CD4-positive, alpha-beta T cell treated with Interleukin-10 for 1 hour (primary cell): ENCODE results near the gene PDE6D.
"Not testable (repeated sequence)": the region's sequence is repeated elsewhere in the genome, so short reads cannot be mapped to it uniquely, and the experiment has no call there.

Experiments used
- DNase-seq: peaks from one replicate; pipeline ENCODE4 v3.0.0-alpha.2; 2020

Gene PDE6D

DNA sequence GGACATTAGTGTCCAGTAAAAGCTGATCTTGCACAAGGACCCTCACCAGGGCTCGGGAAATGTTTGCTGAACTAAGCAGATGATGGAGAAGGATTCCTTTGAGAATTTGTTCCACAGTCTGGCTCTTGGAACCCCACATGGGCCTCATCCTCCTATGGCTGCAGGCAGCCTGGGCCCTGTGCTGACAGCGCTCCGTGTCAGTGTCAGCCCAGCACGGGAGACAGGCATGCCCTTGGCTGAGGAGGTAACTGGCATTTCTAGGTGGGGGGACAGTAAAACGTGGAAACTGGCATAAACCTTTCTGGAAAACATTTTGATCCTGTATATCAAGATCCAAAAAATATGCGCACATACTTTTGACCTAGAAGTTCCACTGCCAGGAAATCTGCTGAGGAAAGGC is 62.3 kb downstream of the PDE6D start:
- no peak for DNase-seq

DNA sequence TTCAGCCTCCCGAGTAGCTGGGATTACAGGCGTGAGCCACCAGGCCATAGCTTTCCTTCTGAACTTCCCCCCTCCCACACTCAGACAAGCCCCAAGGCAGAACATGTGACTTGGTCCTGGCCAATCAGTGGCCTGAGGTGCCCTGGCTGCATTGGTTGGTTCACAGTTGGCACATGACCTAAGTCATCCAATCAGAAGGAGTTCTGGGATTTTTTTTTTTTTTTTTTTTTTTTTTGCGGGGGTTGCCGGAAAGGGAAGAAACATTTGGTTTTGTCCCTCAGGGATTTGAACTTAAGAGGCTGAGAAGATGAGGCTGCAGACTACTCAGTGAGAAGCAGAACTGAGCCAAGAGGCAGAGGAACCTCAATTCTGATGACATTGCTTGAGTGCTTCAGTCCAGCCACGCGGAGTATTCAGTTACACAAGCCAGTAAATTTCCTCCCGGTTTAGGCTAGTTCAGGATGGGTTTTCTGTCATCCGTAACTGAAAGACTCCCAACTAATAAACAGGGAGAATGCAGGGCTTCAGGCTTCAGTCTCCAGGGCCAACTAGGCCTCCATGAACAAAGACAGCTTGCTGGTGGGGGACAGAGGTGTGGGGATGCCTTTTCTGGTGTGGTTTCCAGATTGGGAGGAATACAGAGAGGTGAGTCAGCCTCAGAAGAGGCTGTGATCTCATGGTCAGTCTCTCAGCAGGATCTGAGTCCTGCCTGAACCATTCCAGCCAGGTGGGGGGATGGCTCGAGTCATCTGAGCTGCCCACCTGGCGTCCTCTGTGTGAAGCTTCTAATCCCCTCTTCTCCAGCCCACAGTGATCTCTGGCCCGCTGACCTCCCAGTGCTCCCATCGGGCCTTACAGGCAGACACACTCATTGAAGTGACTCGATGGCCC is 63.6 kb downstream of the PDE6D start:
- DNase-seq: peak; percentile 32

DNA sequence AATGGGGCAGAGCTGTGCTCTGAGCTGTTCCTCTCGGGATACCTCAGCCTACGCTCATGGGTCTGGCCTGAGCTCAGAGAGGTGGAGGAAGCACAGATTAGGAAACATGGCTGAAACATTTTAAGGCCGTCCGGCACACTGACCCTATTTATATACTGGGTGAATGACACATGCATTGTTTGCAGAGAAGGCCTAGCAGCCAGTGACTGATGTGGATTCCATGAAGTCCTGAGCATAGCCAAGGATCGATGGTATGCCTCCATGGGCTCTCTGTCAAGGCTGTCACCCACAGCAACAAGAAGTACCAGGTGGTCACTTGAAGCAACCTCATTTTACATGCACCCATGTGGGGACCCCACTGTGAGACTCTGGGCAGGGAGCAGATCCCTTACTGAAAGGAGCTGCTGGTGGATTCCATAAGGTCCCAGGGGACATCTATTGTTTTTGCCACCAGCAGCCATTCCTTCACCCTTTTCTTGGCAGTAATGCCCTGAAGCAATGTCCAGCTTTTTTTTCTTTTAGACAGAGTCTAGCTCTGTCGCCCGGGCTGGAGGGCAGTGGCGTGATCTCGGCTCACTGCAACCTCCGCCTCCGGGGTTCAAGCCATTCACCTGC is 64.3 kb downstream of the PDE6D start:
- DNase-seq: peak; percentile 22

DNA sequence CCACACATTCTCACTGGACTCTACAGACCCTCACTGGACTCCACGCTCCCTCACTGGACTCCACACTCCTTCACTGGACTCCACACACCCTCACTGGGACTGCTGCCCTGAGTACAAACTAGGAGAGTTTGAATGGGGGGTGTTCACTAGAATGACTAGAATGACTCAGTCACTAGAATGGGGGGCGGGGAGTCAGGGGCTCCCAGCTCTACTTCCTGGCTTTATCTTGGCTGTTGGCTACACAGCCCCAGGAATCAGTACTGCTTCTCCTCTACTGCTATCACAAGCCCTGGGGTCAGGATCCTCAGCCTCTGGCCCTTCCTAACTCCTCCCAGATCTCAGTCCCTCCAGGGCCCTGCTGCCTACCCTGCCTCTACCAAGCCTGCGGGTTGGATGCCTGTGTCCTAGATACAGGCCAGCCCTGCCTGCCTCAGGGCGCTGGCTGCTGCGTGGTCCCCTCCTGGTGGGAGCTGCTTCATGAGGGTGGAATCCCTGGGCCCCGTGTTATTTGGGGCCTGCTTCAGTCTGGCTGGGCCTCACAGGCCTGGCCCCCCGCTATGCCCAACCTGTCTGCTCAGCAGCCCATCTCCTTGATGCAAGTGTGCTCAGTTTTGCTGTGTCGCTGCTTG is 65.0 kb downstream of the PDE6D start:
- peak; percentile 25 for DNase-seq

DNA sequence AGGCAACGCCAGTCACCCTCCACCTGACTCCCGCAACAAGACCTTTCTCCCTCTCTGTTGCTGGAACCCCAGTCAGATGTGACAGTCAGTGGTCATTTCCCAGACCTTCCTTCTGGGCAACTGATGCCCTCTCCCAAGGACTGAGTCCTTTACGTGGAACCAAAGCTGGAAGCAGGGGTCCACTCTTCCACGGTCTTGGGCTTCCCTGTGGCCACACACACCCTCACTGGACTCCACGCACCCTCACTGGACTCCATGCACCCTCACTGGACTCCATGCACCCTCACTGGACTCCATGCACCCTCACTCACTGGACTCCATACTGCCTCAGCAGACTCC is 65.6 kb downstream of the PDE6D start:
- no peak for DNase-seq

DNA sequence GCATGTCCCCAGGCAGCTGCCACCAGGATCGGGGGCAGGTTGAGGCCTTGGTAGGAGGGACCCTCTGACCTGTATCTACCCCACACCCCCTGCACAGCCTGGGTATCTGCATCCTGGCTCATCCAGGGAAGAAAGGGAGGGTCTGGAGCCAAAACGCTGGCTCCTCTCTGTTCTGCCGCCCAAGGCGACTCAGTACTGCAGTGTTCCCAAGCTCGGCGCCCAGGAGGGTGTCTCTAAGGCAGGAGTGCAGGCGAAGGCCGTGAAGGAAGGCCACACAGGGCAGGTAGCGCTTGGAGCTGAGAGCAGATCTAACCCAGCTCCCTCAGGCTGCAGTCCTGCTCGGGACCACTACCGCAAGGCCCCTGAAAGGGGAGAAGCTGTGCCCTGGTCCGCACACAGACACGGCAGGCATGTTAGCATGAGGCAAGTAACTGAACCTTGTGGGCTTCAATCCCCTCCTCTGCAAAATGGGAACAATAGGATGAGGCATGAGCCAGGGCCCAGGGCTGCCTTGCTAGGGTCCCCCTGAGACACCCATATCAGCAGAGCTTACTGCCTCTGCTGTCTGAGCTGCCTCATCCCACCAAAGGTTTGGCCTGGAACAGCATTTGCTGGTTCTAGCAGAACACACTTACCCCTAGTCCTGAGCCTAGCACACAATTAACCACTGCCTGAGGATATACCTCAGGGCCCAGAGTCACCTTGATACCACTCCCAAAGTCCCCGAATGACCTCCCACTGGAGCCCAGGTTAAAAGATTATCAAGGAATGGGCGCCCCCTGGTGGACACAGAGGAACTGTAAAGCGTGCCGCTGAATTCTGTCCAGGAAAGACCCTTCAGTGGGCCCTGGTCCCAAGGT is 66.2 kb downstream of the PDE6D start:
- DNase-seq: peak; percentile 85

DNA sequence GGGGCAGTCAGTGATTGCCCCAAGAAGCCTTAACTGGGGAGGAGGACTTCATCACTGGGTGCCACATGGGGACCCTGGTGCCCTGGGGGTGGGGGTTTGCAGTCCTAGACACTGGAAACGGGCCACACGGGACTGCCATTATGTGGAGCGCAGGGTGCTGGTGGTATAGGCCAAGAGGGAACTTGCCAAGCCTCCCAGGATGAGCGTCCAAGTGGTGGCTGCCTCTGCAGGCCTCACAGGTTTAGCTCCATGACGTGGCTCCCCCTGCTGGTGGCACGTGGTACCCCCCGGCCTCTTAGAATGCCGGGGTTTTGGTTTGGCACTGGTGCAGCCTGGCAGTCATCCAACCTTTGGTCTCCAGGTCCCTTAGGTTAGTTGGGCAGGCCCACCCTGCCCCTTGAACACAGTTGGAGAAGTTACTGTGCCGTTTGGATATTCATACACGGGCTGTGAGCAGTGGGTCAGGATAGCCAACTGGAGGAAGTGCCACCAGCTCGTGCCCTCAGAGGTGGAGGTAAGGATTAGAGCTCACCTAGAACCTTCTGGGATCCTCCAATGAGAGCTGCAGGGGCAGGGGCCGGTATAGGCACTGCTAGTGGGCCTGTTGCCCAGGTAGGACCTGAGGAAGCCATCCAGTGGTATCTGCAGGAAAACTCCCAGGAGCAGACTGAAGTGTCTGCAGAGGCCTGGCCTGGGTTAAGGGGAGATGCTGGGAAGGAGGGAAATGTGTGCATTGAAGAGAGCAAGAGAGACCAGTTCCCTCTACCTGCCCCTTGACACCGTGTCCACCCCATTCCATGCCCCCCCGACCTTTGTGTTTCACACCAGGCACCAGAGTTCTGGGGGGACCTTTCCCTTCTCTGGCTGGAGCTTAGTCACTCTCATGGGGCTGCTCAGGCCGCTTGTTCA is 67.1 kb downstream of the PDE6D start:
- DNase-seq: peak; percentile 91

DNA sequence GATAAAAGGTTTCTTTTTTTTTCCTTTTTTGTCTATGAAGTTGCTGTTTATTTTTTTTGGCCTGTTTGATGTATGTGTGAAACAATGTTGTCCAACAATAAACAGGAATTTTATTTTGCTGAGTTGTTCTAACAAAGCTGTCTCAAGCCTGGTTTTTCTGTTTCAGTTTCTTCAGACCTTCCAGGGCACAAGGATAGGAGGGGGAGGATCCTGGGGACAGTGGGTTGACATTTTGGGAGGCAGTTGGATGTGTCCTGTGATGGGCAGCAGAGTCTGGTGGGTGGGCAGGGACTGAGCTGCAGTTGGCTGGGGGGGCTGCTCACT is 67.7 kb downstream of the PDE6D start:
- not testable (repeated sequence) for DNase-seq

DNA sequence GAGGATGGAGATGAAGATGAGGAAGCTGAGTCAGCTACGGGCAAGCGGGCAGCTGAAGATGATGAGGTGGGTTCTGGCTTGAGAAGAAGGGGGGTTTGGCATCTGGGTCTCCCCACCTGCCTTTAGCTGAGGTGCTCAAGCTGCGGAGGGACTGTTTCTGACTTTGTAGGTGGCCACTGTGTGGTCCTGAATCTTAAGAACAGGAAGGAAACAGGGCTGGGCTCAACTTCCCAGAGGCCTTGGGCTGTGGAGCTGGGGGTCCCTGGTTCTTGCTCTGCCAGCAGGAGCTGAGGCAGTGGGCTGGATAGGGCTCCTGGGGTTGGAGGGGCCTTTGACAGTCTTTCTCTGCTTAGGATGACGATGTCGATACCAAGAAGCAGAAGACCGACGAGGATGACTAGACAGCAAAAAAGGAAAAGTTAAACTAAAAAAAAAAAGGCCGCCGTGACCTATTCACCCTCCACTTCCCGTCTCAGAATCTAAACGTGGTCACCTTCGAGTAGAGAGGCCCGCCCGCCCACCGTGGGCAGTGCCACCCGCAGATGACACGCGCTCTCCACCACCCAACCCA is 68.5 kb downstream of the PDE6D start:
- DNase-seq: peak; percentile 58

DNA sequence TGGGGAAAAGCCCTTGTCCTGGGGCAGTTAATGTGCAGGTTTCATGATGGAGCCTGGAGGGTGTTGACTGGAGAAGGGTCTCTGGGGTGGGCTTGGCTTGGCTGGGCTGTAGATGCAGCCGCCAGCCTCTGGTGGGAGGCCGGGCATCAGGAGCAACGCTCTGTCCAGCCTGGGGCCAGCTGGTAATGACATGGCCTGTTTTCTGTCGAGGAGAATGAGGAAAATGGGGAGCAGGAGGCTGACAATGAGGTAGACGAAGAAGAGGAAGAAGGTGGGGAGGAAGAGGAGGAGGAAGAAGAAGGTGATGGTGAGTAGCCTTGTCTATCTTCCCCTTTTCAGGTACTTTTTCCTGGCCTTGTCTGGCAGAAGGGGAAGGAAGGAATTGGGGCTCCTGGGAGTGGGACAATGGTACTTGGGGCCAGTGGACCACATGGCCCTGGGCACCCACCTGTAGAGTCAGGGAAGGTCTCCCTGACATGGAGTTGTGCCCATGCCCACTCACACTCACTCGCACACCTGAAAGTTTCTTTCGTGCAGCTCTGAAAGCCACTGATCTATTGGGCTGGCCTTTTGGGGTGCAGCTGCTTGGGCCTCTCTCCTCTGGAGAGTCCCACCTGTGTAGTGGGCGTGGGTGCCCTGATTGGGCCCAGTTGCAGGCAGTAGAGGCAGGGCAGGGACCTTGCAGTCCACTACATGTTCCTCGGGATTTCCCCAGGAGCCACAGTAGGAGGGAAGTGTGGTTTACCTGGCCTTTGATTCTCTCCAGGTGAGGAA is 69.2 kb downstream of the PDE6D start:
- no peak for DNase-seq

DNA sequence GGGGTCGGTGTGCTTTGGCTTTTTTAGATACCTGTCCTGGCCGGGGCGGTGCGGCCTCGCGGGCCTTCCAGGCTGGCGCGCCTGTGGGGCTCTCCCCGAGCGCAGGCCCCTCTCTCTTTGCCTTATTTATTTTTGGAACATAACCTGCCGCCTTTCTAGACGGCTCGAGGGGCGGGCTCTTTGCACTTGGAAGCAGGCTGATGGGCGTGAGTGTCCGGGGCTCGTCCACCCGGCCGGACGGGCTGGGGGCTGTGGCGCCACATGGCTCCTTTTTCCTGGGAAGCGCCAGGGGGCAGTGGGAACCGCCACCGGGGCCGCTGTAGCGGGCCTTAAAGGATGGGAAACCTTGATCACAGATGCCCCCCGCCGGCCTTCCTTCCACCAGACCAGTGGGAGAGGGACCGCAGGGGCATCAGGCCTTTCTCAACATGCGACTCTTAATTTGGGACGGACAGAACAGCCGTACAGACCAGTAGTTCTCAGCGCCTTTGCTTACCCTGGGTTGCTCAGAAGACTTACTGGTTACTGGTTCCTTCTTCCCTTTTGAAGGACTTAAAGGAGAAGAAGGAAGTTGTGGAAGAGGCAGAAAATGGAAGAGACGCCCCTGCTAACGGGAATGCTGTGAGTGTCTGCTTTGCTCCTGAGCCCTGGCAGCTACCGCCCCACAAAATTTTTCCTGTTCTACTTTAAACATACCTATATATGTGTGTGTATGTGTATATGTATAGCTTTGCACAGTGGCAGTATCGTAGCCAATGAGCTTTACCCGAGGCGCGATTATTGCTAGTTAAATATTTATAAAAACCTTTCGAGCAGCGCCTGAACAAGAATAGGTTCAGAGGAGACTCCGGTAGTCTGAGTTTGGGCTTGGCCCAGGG is 70.0 kb downstream of the PDE6D start:
- peak; percentile 33 for DNase-seq

DNA sequence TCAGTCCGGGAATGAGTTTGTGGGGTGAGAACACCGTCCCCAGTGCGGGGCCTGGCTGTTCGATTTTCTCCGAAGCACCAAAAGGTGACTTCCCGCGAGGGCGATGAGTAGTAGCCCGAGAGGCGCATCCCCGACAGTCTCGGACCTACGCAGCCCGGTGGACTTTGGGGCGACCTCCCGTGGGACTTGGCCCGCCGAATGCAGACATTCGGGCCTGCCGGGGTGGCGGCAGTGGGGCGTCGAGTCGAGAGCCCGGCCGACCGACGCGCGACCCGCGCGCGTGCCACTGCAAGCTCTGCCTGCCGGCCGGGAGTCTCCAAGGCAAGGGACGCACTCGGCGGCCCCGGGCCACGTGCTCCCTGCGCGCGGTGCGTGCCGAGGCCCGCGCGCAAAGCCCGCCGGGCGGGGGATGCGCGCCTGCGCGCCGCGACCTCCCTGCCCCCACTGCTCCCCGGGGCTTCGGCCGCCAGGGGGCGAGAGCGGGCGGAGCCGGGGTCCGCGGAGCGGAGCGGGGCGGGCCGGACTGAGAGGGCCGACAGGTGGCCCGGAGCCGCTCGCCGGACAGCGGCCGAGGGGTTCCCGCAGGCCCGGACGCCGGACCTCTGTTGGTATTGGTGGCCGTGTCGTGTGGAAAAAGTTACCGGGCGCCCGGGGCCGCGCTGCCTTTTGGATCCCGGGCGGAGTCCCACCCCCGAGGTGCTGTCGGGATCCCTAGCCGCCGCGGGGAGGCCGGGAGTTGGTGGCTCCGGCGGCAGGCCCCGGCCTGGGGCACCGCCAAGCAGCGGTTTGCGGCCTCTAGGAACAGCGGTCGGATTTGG is 70.9 kb downstream of the PDE6D start:
- peak; percentile 88 for DNase-seq

DNA sequence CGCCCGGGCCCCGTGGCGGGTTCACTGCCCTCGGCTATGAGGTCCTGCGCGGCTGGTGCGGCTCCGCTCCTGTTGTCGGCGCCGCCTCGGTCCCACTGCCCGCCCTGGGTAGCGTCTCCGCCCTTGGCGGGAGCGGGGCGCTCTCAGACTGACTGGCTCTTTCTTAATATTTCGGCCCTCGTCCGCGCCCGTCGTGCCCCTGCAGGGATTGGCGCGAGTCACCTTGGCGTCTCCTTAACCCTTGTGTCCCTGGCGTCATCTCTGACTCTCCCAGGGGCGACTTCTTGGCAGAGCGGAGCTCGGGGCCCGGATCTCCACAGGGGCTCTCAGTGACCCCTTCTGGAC is 71.5 kb downstream of the PDE6D start:
- DNase-seq: peak; percentile 56

DNA sequence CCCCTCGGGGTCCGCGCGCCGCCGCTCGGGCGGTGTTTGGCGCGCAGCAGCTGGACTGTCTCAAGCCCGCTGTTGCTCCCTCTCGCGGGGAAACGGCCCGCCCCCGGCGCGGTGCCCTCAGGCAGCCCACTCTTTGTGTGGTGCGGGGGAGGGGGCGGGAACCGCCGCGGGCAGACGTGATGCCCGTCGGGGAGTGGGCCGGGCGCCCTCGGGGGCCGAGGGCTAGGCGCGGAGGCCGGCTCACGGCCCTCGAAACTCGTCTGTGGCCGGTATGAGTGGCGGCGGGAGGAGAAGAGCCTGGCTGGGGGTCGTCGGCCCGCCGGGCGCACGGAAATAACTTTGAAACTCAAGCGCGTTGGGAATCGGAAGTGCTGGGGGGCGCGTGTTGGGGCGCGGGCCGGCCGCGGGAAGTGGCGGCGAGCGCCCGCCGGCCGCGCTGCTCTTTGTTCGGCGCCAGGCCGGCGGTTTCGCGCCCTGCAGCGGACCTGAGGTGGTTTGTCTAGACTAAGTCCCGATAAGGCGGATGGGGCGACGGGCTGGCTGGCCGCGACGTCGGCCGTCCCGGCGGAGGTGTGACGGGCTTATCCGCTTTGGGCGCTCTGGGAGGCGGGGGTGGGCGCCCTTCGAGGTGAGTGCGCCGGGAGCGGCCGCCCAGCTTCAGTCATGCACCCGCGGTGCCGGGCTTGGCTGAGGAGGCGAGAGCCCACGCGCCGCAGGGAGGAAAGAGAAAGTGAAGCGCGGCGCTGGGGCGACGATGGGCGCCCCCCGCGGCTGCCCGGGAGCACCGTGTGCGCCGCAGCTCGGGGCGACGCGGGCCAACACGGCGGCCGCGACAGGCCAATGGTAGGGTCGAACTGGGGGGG is 72.1 kb downstream of the PDE6D start:
- DNase-seq: peak; percentile 71

DNA sequence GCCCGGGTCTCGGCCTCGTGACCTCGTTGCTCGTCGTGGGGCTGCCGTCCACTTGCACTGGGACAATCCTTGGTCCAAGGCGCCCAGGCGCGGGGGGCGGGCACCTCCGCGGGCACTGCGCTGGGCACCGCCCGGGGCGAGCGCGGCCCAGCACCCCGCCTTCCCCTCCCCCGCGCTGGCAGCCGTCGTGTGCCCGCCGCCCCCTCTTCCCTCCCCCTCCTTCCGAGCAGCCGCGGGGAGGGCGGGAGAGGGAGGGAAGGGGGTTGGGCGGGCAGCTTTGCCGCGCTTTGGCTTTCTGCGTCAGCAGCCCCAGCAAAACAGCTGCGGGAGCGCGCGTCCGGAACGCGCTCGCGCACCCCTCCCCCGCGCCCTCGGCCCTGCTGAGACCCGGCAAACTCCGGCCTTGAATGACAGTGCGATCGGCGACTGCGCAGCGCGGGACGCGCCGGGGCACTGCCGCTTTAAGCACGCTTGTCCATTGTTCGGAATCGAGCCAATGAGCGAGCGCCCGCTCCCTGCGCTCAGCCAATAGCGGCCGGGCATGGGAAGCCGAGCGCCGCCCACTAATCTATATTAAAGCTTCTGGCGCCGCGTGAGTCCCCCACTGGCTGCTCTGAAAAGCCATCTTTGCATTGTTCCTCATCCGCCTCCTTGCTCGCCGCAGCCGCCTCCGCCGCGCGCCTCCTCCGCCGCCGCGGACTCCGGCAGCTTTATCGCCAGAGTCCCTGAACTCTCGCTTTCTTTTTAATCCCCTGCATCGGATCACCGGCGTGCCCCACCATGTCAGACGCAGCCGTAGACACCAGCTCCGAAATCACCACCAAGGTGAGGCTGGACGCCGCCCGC is 72.9 kb downstream of the PDE6D start, which contains the start of gene PTMA:
Gene PTMA (plus strand): TSS at position 599 of the 846 bp plus-strand sequence. CDS start 182 bp downstream, at position 781.
- peak; percentile 100 for DNase-seq

DNA sequence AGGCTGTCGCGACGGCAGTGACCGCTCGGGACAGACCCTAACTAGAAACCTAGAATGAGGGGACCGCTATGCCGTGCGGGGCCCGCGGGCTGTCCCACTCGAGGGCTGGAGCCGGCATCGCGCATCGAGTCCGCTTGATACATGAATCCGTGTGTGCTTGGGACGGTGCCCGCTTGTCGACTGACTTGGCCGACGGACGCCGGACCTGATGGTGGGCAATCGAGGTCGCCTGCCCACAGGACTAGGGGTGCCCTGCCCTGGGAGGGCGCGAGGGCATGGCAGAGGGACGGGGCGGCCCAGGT is 73.5 kb downstream of the PDE6D start:
- DNase-seq: no peak
